Measurements from ENCODE around the gene ARHGAP10.
"Not testable (repeated sequence)": the region's sequence is repeated elsewhere in the genome, so short reads cannot be mapped to it uniquely, and the experiment has no call there.

The ARHGAP10 gene

DNA sequence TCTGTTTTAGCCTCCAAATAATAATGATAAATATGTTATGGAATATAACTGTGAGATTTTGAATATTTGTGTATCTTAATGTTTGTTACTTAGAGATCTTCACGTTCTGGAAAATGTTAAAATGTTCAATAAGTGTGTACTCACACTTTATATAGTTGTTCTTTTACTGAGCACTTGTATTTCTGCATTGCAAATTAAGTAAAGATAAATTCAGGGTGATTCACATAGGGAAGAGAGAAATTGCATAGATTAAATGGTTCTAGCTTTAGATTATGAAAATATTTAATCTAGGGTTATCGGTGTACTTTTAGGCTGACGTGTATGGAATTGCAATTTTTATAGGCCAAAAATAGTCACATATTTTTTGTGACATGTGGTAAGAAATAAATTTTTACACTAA, 148.6 kb downstream of the ARHGAP10 start:
- H3K4me1 ChIP-seq (ENCODE audit: control insufficient read depth in 1 of 2, insufficient read depth in 2 of 2, low read length in 2 of 2) = no peaks in the 10 kb centered on the region
- no peaks in the 10 kb centered on the region for H3K9me3 ChIP-seq (ENCODE audit: control insufficient read depth in 1 of 2, low read length in 2 of 2)
- H3K27ac ChIP-seq (ENCODE audit: low read depth, low read length) = no peak overlapping the region
- no peak overlapping the region for H3K4me3 ChIP-seq (ENCODE audit: low read depth in 1 of 2, low read length in 2 of 2)
- peaks cover 2 to 8% of the 10 kb centered on the region in 2 donors for H3K36me3 ChIP-seq (ENCODE audit: control insufficient read depth in 1 of 2, insufficient read depth in 2 of 2, low read length in 2 of 2)
- H3K27me3 ChIP-seq (ENCODE audit: control insufficient read depth in 1 of 2, insufficient read depth in 2 of 2, low read length in 2 of 2) = no peaks in the 10 kb centered on the region
- no peak overlapping the region for H3K9ac ChIP-seq (ENCODE audit: low read depth in 1 of 2, low read length in 2 of 2)

DNA sequence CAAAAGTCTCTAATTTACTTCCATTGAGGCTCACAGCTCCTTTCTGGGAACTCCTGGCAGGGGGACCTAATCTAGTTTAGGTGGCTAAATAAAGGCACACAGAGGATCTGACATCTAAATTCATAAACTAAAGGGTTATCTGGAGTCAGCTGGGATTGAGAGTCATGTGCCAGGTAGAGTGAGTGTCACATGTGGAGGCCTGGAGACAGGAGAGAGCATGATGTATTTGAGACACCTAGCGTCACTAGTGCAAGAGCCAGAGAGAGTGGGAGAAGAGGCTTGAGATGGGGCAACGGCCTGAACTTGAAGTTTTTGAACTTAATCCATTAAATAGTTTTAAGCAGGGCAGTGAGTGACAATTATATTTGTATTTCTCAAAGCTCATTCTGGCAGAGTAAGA, 152.6 kb downstream of the ARHGAP10 start:
- peaks cover 0 to 6% of the 10 kb centered on the region in 2 donors for H3K36me3 ChIP-seq (ENCODE audit: control insufficient read depth in 1 of 2, insufficient read depth in 2 of 2, low read length in 2 of 2)
- H3K9me3 ChIP-seq (ENCODE audit: control insufficient read depth in 1 of 2, low read length in 2 of 2) = no peaks in the 10 kb centered on the region
- H3K4me1 ChIP-seq (ENCODE audit: control insufficient read depth in 1 of 2, insufficient read depth in 2 of 2, low read length in 2 of 2) = no peaks in the 10 kb centered on the region
- H3K27me3 ChIP-seq (ENCODE audit: control insufficient read depth in 1 of 2, insufficient read depth in 2 of 2, low read length in 2 of 2) = no peaks in the 10 kb centered on the region
- no peak overlapping the region for H3K27ac ChIP-seq (ENCODE audit: low read depth, low read length)
- H3K9ac ChIP-seq (ENCODE audit: low read depth in 1 of 2, low read length in 2 of 2) = no peak overlapping the region
- H3K4me3 ChIP-seq (ENCODE audit: low read depth in 1 of 2, low read length in 2 of 2) = no peak overlapping the region

DNA sequence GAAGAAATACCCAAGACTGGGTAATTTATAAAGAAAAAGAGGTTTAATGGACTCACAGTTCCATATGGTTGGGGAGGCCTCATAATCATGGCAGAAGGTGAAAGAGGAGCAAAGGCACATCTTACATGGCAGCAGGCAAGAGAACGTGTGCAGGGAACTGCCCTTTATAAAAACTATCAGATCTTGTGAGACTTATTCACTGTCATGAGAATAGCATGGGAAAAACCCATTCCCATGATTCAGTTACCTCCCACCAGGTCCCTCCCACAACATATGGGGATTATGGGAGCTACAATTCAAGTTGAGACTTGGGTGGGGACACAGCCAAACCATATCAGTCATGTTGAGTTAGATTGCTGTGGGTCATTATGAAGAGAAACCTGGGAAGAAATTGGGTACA, 153.3 kb downstream of the ARHGAP10 start:
- H3K9ac ChIP-seq (ENCODE audit: low read depth in 1 of 2, low read length in 2 of 2); H3K27me3 ChIP-seq (ENCODE audit: control insufficient read depth in 1 of 2, insufficient read depth in 2 of 2, low read length in 2 of 2); H3K4me3 ChIP-seq (ENCODE audit: low read depth in 1 of 2, low read length in 2 of 2); H3K4me1 ChIP-seq (ENCODE audit: control insufficient read depth in 1 of 2, insufficient read depth in 2 of 2, low read length in 2 of 2); H3K9me3 ChIP-seq (ENCODE audit: control insufficient read depth in 1 of 2, low read length in 2 of 2); H3K27ac ChIP-seq (ENCODE audit: low read depth, low read length); H3K36me3 ChIP-seq (ENCODE audit: control insufficient read depth in 1 of 2, insufficient read depth in 2 of 2, low read length in 2 of 2): not testable (repeated sequence)

DNA sequence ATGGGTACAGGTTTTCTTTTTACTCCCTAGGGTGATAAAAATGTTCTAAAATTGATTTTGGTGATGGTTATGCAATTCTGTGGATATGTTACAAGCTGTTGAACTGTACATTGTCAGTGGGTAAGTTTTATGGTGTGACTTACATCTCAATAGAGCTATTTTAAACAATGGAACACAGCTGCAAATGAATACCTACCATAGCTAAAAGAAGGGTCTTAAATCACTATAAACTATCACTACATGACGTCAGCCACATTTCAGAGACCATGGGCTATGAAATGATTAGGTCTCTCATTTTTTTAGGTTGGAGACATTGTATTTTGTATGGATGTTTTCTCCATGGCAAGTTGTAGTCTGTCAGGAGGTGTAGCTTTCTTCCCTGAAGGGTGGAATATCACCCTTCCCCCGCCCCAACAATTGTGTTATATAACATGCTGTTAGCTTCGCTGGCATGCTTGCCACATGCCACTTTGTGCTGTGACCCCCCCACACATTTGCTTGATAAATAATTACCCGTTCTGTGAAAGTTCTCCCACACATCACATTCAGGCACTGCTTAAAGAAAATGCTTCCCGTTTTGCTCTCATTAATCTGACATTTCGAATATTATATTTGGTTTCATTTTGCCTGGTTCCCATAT, 159.7 kb downstream of the ARHGAP10 start:
- H3K36me3 ChIP-seq (ENCODE audit: control insufficient read depth in 1 of 2, insufficient read depth in 2 of 2, low read length in 2 of 2) = no peaks in the 10 kb centered on the region
- H3K9ac ChIP-seq (ENCODE audit: low read depth in 1 of 2, low read length in 2 of 2) = no peak overlapping the region
- H3K4me3 ChIP-seq (ENCODE audit: low read depth in 1 of 2, low read length in 2 of 2) = no peak overlapping the region
- H3K27me3 ChIP-seq (ENCODE audit: control insufficient read depth in 1 of 2, insufficient read depth in 2 of 2, low read length in 2 of 2) = no peaks in the 10 kb centered on the region
- no peak overlapping the region for H3K27ac ChIP-seq (ENCODE audit: low read depth, low read length)
- H3K9me3 ChIP-seq (ENCODE audit: control insufficient read depth in 1 of 2, low read length in 2 of 2) = peaks cover 3 to 11% of the 10 kb centered on the region in 2 donors
- no peaks in the 10 kb centered on the region for H3K4me1 ChIP-seq (ENCODE audit: control insufficient read depth in 1 of 2, insufficient read depth in 2 of 2, low read length in 2 of 2)

DNA sequence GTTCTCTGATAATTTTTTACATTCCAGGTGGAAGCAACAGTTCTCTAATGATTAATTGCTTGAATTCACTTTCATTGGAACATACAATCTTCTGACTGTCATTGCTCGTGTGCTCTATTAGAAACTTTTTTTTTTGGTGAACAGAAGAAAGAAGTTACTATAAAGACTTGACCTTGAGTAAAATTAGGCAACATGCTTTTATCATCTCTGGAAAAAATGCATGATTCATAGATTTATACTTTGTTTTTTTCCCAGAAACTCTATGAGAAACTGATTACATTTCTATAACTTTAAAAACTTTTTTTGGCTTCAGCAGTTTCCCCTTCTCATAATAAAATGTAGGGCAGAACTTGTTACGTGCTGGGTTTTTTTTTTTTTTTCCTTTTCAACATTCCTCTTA, 167.6 kb downstream of the ARHGAP10 start:
- H3K9me3 ChIP-seq (ENCODE audit: control insufficient read depth in 1 of 2, low read length in 2 of 2) = peaks cover 6 to 8% of the 10 kb centered on the region in 2 donors
- H3K4me1 ChIP-seq (ENCODE audit: control insufficient read depth in 1 of 2, insufficient read depth in 2 of 2, low read length in 2 of 2) = no peaks in the 10 kb centered on the region
- H3K9ac ChIP-seq (ENCODE audit: low read depth in 1 of 2, low read length in 2 of 2) = no peak overlapping the region
- no peak overlapping the region for H3K4me3 ChIP-seq (ENCODE audit: low read depth in 1 of 2, low read length in 2 of 2)
- no peaks in the 10 kb centered on the region for H3K36me3 ChIP-seq (ENCODE audit: control insufficient read depth in 1 of 2, insufficient read depth in 2 of 2, low read length in 2 of 2)
- no peak overlapping the region for H3K27ac ChIP-seq (ENCODE audit: low read depth, low read length)
- H3K27me3 ChIP-seq (ENCODE audit: control insufficient read depth in 1 of 2, insufficient read depth in 2 of 2, low read length in 2 of 2) = no peaks in the 10 kb centered on the region

DNA sequence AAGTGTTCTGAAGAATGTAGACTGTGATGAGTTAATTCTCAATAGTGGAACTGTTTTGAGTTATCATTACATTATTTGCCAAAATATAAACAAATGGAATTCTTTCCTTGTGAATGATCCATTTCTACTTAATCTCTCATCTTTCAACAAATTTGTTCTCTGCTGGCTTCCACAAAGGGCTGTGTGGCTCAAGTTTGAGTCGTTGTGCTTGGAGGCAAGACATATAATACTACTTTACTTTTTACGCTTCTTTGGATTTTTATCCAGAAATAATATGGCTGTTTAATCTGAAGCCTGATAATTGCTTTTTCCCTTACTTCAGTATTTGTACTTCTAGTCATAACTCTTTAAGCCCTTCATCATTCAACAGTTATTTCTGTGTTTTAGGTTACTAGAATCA, 169.5 kb downstream of the ARHGAP10 start:
- no peaks in the 10 kb centered on the region for H3K27me3 ChIP-seq (ENCODE audit: control insufficient read depth in 1 of 2, insufficient read depth in 2 of 2, low read length in 2 of 2)
- no peaks in the 10 kb centered on the region for H3K36me3 ChIP-seq (ENCODE audit: control insufficient read depth in 1 of 2, insufficient read depth in 2 of 2, low read length in 2 of 2)
- H3K9me3 ChIP-seq (ENCODE audit: control insufficient read depth in 1 of 2, low read length in 2 of 2) = peaks cover 3 to 5% of the 10 kb centered on the region in 2 donors
- H3K9ac ChIP-seq (ENCODE audit: low read depth in 1 of 2, low read length in 2 of 2) = no peak overlapping the region
- H3K4me1 ChIP-seq (ENCODE audit: control insufficient read depth in 1 of 2, insufficient read depth in 2 of 2, low read length in 2 of 2) = no peaks in the 10 kb centered on the region
- no peak overlapping the region for H3K4me3 ChIP-seq (ENCODE audit: low read depth in 1 of 2, low read length in 2 of 2)
- H3K27ac ChIP-seq (ENCODE audit: low read depth, low read length) = no peak overlapping the region

DNA sequence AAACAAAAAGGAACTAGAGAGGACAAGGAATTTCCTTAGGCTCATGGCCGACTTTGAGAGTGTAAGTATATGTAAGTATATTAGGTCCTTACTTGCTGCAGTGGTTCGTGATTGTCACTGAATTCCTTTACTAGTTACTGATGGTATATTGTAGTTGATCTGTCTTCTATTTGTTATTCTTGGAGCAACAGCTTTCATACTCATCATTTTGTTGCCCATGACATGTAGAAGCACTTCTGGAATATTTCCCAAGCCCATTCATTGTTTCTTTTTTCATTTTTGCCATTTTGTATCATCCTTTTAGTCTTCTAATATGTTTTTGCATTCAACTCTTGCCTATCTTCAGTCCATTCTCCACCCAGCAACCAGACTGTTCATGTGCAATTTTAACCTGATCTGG, 170.0 kb downstream of the ARHGAP10 start:
- Histone ChIP-seq H3K9me3 (ENCODE audit: control insufficient read depth in 1 of 2, low read length in 2 of 2) (peaks cover 3 to 5% of the 10 kb centered on the region in 2 donors), H3K9ac (ENCODE audit: low read depth in 1 of 2, low read length in 2 of 2) (no peak overlapping the region), H3K27me3 (ENCODE audit: control insufficient read depth in 1 of 2, insufficient read depth in 2 of 2, low read length in 2 of 2) (no peaks in the 10 kb centered on the region)

DNA sequence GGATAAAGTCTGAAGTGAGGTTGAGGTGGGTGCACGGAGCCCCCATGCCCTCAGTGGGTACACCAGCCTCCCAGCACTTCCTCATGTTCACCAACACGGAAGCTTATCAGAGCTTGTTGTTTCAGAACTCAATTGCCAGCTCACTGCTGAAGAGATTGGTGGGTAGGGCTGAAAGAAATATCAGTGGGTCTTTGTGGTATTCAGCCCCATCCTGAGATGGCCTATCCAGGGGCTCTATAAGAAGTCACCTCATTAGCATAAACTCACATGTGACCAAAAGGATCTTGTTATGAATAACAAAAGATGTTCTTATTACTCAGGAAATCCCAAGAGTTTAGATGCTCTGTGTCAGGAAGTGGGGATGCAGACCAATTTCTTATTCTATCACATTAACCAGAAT, 177.3 kb downstream of the ARHGAP10 start:
- Histone ChIP-seq H3K4me1 (ENCODE audit: control insufficient read depth in 1 of 2, insufficient read depth in 2 of 2, low read length in 2 of 2) (no peaks in the 10 kb centered on the region), H3K9me3 (ENCODE audit: control insufficient read depth in 1 of 2, low read length in 2 of 2) (no peaks in the 10 kb centered on the region), H3K27ac (ENCODE audit: low read depth, low read length) (no peak overlapping the region), H3K27me3 (ENCODE audit: control insufficient read depth in 1 of 2, insufficient read depth in 2 of 2, low read length in 2 of 2) (no peaks in the 10 kb centered on the region), H3K9ac (ENCODE audit: low read depth in 1 of 2, low read length in 2 of 2) (no peak overlapping the region), H3K4me3 (ENCODE audit: low read depth in 1 of 2, low read length in 2 of 2) (no peak overlapping the region), H3K36me3 (ENCODE audit: control insufficient read depth in 1 of 2, insufficient read depth in 2 of 2, low read length in 2 of 2) (no peaks in the 10 kb centered on the region)

More for the DNA sequence above, 170.0 kb downstream of the ARHGAP10 start:
- Histone ChIP-seq H3K27ac (ENCODE audit: low read depth, low read length) (no peak overlapping the region), H3K4me1 (ENCODE audit: control insufficient read depth in 1 of 2, insufficient read depth in 2 of 2, low read length in 2 of 2) (no peaks in the 10 kb centered on the region), H3K4me3 (ENCODE audit: low read depth in 1 of 2, low read length in 2 of 2) (no peak overlapping the region), H3K36me3 (ENCODE audit: control insufficient read depth in 1 of 2, insufficient read depth in 2 of 2, low read length in 2 of 2) (no peaks in the 10 kb centered on the region)

DNA sequence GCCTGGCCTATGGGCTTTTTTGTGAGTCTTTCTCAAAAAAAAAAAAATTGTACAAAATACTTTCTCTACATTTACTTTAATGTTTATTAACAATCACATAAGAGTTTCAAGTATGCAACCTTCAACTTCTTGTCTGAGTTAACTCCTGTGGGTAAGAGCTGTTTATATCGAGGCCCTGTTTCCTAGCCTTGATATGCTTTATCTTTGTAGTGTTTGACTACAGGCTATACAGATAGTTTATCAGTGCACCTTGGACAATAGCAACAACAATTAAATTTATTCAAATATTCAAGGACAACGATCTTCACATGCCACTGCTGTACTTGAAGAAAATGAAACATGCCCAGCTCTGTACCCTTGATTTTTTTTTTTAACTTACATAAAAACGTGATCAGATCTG, 178.4 kb downstream of the ARHGAP10 start:
- H3K9me3 ChIP-seq (ENCODE audit: control insufficient read depth in 1 of 2, low read length in 2 of 2) = no peaks in the 10 kb centered on the region
- no peaks in the 10 kb centered on the region for H3K27me3 ChIP-seq (ENCODE audit: control insufficient read depth in 1 of 2, insufficient read depth in 2 of 2, low read length in 2 of 2)
- no peak overlapping the region for H3K27ac ChIP-seq (ENCODE audit: low read depth, low read length)
- no peaks in the 10 kb centered on the region for H3K36me3 ChIP-seq (ENCODE audit: control insufficient read depth in 1 of 2, insufficient read depth in 2 of 2, low read length in 2 of 2)
- H3K9ac ChIP-seq (ENCODE audit: low read depth in 1 of 2, low read length in 2 of 2) = no peak overlapping the region
- H3K4me3 ChIP-seq (ENCODE audit: low read depth in 1 of 2, low read length in 2 of 2) = no peak overlapping the region
- no peaks in the 10 kb centered on the region for H3K4me1 ChIP-seq (ENCODE audit: control insufficient read depth in 1 of 2, insufficient read depth in 2 of 2, low read length in 2 of 2)

DNA sequence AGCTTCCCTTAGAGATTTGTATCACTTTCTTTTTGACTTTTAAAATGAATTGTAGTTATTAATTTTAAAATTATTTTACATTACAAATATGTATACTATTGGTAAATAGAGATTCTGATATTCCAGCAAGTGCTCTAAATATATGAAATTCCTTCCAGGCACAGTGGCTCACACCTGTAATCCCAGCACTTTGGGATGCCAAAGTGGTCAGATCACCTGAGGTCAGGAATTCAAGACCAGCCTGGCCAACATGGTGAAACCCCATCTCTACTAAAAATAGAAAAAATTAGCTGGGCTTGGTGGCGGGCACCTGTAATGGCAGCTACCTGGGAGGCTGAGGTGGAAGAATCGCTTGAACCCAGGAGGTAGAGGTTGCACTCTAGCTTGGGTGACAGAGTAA, 180.2 kb downstream of the ARHGAP10 start:
- not testable (repeated sequence) for H3K9ac ChIP-seq (ENCODE audit: low read depth in 1 of 2, low read length in 2 of 2); H3K4me3 ChIP-seq (ENCODE audit: low read depth in 1 of 2, low read length in 2 of 2); H3K4me1 ChIP-seq (ENCODE audit: control insufficient read depth in 1 of 2, insufficient read depth in 2 of 2, low read length in 2 of 2); H3K9me3 ChIP-seq (ENCODE audit: control insufficient read depth in 1 of 2, low read length in 2 of 2); H3K36me3 ChIP-seq (ENCODE audit: control insufficient read depth in 1 of 2, insufficient read depth in 2 of 2, low read length in 2 of 2); H3K27ac ChIP-seq (ENCODE audit: low read depth, low read length); H3K27me3 ChIP-seq (ENCODE audit: control insufficient read depth in 1 of 2, insufficient read depth in 2 of 2, low read length in 2 of 2)

DNA sequence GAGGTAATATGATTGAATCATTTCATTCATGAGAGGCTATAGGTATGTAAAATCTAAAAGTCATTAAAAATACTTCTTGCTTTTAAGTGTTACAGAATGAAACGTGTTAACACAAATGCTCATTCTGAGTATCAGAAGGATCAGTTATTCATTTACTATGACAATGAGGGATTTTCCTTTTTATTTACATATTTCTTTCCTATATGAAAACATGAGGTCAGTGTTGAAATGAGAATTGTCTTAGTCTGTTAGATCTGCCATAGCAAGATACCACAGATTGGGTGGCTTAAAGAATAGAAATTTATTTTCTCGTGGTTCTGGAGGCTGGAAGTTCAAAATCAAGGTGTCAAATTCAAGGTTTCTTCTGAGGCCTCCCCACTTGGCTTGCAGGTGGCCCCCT, 181.2 kb downstream of the ARHGAP10 start:
- no peak overlapping the region for H3K4me3 ChIP-seq (ENCODE audit: low read depth in 1 of 2, low read length in 2 of 2)
- no peak overlapping the region for H3K27ac ChIP-seq (ENCODE audit: low read depth, low read length)
- no peaks in the 10 kb centered on the region for H3K36me3 ChIP-seq (ENCODE audit: control insufficient read depth in 1 of 2, insufficient read depth in 2 of 2, low read length in 2 of 2)
- no peaks in the 10 kb centered on the region for H3K27me3 ChIP-seq (ENCODE audit: control insufficient read depth in 1 of 2, insufficient read depth in 2 of 2, low read length in 2 of 2)
- no peak overlapping the region for H3K9ac ChIP-seq (ENCODE audit: low read depth in 1 of 2, low read length in 2 of 2)
- H3K4me1 ChIP-seq (ENCODE audit: control insufficient read depth in 1 of 2, insufficient read depth in 2 of 2, low read length in 2 of 2) = no peaks in the 10 kb centered on the region
- no peaks in the 10 kb centered on the region for H3K9me3 ChIP-seq (ENCODE audit: control insufficient read depth in 1 of 2, low read length in 2 of 2)

Measured in duodenal mucosa (tissue), 2 donors.